Dedifferentiated amniotic fluid mesenchymal stem cell (primary cell): Measurements from ENCODE around the gene TMEM178B.
"Not testable (repeated sequence)": the region's sequence is repeated elsewhere in the genome, so short reads cannot be mapped to it uniquely, and the experiment has no call there.

Experiments
- DNase-seq: peaks from one replicate; pipeline ENCODE4 v3.0.0-alpha.2; 2016; ENCODE audit errors: extremely low spot score

TMEM178B gene

DNA sequence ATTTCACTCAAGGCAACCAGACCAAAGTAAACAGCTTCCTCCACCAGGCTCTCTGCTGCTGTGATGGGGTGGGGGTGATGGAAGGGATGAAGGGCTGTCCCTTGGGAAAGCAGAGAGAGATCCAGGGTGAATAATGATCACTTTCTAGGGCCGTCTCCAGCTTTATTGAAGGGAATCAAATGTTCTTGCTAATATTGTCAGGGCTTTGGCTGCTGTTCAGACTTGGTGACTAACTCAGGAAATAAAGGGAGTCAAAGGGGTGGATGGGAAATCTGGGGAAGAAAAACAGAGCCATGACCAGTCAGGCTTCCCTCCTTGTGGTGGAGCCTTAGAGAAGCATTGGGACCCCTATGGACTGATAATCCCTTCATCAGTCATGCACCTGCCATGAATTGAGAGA lies 281.2 kb downstream of the TMEM178B start:
- no peak for DNase-seq

DNA sequence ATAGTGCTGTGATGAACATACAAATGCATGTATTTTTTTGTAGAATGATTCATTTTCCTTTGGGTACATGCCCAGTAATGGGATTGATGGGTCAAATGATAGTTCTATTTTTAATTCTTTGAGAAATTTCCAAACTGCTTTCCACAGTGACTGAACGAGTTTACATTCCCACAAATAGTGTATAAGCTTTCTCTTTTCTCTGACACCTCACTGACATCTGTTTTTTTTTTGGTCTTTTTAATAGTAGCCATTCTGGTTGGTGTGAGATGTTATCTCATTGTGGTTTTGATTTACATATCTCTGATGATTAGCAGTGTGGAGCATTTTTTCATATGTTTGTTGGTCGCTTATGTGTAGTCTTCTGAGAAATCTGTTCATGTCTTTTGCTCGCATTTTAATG lies 282.3 kb downstream of the TMEM178B start:
- no peak for DNase-seq

DNA sequence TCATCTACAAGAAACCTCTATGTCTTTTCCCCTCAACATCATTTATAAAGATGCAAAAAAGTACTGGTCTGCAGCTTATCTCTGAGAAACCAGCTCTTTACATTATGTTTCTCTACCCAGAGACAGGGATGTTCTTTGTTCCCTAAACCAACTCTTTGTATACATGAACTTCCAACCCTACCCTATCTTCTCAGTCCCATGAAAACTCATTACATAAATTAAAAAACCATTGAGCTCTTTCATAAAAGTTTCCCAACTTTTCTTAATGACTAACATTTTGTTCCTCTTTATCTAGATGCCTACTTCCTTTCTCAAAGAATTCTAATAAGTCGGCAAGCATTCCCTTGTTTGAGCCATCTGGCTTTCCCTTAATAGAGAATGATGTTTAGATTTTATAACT lies 284.5 kb downstream of the TMEM178B start:
- DNase-seq: no peak

DNA sequence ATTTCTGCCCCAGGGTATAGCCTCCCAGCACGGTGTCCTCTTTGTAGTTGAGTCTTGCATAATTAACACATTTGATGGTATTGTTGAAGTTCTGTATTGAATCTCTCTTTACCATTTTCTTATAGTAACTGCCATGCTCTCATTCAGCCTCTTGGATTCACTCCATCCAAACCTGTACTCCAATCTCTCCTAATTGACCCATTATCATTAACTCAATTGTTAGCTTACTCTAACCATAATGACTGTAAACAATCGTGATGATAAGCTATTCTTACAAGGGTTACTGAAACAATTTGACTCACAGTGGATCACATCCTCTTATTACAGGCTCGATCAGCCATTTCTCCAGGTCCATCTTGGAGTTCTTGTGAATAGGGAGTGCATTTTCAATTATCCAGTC lies 285.4 kb downstream of the TMEM178B start:
- no peak for DNase-seq

DNA sequence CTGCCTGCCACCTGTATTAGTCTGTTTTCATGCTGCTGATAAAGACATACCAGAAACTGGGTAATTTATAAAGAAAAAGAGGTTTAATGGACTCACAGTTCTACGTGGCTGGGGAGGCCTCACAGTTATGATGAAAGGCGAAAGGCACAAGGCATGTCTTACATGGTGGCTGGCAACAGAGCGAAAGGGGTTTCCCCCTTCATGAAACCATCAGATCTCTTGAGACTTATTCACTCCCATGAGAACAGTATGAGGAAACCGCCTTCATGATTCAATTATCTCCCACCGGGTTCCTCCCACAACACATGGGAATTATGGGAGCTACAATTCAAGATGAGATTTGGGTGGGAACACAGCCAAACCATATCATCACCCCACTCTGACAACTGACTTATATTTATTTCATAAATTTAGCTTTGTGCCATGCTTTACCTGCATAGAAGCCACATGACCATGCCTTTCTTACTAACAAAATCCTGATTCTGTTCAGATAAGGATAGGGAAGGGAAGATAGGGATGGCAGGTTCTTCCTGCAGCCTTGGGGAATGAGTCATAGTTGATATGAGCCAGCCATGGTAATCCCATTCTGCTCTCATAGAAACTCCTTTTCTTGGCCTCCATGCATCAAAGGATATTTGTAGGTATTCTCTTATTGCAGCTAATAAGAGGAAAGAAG lies 286.0 kb downstream of the TMEM178B start:
- no peak for DNase-seq

DNA sequence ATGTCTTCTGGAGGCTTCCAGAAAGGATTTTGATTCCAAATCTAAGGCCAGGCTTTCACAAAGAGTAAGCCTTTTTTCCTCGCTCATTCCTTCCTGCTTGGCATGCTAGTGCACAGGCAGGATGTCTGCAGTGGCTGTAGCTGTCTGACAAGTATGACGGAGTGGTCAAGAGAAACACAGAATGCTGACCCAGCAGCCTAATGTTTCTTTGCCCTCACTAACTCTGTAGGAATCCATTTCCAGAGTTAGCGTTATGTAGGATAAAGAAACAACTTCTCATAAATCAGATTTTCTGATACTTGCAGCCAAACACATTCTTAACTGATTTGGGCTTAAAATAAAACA lies 286.5 kb downstream of the TMEM178B start:
- DNase-seq: no peak

DNA sequence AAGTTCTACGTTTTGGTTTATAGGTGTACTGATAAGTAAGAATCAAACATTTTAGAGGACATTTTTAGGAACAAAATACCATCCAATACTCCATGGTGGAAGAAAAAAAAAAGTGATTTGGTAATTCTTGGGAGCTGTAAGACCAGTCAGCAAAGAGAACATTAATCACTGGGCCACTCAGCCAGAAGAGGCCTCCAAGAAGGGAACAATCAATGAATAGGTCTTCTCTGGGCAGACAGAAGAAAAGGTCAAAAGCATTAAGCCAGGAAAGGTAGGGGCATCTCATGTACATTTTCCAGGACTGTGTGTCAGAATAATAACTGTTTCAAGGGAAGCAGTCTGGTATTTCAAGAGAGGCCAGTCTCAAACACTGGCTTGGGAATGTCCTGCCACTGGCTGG lies 286.9 kb downstream of the TMEM178B start:
- no peak for DNase-seq

DNA sequence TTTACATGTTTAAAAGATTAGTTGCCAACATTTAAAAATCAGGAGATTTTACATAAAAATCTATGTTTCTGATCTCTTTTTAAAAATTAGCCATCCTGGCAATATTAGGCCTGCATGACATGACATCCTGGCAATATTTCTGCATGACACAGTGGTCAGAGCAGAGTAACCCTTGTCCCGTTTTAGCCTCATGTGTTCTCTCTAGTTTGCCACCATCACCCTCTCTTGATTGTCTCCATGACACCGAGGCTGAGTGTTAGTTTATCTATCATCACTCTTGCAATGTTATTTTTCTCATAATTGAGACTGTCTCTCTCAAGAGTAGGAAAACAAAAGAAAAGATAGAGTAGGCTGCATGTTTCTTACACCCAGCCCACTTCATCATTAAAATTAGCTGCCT lies 287.6 kb downstream of the TMEM178B start:
- DNase-seq: no peak

DNA sequence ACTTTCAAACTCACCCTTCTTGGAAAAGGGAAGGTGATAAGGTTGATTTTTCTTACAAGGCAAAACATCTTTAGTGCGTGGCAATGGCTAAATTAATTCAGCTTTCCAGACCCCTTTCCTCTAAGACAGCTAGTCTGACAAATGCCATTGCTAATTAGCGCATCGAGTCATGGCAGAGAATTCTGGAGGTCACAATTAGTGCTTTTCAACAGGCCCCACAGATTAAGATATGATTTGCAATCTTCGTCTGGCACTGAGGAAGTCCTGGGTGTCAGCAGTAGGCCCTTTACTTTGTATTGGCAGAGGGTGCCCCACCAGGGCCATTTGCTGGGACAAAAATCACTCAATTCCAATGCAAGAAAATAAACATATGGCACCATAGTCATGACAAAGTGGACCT lies 288.1 kb downstream of the TMEM178B start:
- DNase-seq: no peak

DNA sequence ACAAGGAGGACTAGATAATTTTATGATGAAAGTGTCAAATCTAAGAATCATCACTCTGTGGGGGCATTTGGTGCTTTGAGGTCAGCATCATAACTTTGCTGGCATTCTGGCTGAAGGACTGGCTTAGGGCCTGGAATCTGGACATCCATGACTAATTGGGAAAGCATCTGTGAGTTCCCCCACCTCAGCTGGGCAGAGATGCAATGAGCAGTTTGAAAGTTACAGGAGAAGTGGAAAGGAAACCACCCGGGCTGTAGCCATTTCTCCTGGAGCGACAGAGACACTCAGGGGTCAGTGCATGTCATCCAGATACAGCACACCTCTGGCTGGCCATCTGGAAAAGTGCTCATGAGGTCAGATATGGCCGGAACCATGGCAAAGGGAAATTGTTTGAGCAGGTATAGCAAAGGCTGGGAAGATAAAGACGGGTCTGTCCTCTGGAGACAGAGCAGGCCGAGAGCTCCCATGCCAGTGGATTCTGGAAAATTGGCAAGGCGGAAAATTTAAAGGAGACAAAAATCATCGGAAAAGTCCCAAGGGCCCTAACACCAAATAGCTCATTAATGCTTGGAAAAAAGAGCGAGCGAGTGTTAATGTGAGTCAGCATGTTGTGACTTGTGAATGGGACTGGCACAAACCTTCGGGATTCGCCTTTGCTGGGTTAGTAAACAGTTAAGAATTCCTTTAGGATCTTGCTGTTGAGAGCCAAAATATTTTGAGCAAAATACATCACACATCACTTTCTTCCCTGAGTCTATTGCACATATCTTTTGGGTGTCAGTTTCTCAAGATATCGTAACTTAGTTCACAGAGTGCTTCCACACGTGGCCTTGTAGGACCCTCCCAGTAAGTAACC lies 288.9 kb downstream of the TMEM178B start:
- peak; percentile 42 for DNase-seq

DNA sequence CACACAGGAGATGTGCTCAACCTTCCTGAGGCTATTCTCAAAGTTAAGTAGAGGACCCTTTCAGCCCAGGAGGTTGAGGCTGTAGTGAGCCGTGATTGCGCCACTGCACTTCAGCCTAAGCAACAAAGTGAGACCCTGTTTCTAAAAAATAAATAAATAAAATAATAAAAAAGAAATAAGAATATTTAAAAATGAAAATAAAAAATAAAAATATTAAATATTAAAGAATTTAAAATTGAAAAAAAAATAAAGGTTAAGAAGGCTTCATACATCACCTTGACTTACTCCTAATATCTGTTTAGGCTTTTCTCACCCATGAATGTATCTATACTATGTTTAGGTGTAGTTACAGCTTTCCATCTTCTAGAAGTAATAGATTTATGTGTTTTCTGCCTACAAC lies 289.9 kb downstream of the TMEM178B start:
- DNase-seq: no peak

DNA sequence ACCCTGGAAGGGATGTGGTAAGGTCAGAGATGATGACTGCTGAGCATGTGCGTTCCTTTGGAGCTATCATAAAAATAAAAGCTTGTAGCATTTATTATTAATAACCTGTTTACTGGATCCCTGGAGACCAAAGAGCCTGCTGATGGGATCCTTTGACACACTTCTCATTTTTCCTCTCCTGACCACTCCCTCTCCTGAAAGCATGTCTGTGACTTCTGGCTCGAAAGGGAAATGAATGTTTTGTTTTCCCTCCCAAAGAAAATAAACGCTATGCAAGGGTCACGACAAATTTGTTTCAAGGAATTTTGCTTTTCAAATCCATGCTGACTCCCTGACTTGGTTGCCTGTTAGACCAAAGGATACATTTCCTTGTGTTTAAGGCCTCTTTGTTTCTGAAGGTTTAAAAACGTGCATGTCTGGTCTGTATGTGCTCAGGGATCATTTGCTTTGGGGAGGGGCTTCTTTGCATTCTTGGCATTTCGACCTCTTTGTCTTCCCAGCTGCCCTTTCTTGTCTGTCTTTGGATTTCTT lies 292.3 kb downstream of the TMEM178B start:
- no peak for DNase-seq

DNA sequence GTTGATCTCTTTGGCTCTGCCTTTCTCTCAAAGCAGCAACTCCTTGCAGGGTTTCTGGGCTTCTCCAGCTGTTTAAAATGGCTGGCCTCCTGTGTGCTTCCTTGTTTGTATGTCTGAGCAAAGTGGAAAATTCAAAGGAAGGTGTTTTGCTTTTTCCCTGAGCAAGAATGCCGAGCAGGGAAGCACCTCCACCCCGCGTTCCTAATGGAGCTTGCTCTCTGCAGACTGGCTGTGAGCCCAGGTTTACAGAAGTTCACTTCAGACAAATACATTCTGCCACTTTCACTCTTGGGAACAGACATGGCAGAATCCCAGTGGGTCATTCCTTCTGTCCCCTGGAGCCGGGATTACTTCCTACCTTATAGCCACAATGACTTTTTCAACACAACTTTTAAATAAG lies 295.6 kb downstream of the TMEM178B start:
- DNase-seq: no peak

DNA sequence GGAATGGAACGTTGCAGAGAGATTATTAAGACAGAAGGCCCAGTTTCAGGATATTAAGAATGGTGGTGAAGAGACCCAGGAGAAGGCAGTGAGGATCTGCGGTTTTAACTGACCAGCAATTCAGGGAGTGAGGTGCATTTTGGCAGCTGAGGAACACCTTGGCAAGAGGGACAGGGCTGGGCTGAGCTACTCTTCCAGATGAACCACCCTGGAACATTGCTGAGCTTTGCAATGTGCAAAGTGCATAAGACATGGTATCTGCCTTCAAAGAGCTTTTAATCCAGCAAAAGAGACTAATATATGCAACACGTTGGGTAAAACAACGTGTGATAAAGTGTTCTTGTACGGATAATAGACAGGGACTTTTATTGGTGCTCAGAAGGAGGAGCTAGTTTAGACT lies 296.3 kb downstream of the TMEM178B start:
- no peak for DNase-seq

DNA sequence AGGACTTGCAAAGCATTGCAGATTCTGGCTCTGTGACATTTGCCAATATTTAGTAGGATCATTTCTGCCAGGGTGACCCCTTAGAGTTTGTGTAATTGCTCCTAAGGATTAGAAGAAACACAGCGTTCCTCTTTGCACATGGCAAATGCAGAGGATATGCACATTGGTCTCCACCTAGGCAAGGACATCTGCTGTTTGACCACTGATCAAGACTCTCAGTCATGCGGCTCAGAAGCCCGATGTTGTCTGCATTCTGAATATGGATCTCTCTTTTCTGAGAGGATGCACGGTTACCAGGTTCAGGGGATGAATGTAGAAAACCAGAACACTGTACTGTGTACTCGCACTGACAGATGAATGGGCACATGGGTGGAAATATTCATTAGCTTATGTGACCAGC lies 296.8 kb downstream of the TMEM178B start:
- DNase-seq: no peak

DNA sequence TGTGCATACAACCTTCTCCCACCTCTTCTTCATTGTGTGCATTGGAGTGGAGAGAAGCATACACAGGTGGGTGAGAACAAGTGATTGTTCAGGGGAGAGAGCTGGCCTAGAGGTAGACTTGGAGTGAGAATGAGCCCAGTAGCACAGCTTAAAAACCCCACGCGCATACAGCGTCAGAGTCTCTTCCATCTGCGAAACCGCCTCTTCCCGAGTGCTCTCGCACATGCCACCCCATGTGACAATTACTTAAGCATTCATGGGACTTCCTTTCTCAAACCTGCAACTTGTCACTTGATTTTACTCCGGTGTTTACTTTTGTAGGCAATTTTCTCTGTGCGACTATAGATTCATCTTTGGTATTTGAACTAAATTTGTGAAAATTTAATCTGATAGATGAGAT lies 300.6 kb downstream of the TMEM178B start:
- no peak for DNase-seq

DNA sequence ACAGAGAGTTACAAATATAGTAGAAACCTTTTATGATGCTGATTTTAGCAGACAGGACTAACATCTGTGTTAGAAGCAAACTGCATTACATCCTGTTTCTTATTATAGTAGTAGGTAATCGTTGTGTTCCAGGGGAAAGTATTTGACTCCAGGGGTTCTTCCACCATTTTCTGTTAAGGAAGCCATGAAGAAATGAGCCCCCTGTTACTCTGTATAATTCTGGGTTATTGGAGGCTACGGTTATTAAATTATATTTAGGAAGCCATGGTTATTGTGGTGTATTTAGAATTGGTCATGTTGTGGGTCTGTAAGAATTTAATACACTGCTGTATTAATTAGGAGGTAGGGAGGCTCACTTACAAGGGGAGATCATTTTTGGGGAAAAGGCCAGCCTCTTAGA lies 301.6 kb downstream of the TMEM178B start:
- no peak for DNase-seq

DNA sequence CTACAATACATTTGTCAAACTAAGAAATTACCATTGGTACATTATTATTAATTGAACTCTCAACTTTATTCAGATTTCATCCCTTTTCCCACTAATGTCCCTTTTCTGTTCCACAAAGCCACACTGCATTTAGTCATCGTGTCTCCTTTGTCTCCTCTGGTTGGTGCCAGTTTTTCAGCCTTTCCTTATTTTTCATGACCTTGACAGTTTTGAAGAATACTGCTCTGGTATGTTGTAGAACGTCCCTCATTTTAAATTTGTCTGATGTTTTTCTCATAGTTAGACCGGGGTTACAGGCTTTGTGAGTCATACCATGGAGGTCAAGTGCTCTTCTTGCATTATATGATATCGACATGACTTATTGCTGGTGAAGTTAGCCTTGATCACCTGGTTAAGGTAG lies 304.0 kb downstream of the TMEM178B start:
- DNase-seq: no peak

DNA sequence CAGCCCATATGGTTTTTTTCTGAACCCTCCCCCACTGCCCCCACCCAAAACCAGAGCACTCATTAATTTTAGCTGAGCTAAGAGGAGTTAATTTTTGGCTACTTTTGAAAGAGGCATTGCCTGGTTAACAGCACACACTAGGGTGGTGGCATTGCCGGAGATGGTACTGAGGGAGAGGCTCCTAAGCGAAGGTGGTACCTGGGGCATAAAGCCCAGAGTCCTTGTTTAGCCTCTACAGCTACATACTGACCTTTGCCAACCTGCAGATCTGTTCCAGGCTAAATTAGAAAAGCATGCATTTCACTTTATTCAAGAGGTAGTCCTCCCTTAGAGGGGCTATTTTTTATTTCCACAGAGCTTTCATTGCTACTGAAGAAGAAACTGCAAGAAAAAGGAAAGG lies 304.5 kb downstream of the TMEM178B start:
- no peak for DNase-seq

DNA sequence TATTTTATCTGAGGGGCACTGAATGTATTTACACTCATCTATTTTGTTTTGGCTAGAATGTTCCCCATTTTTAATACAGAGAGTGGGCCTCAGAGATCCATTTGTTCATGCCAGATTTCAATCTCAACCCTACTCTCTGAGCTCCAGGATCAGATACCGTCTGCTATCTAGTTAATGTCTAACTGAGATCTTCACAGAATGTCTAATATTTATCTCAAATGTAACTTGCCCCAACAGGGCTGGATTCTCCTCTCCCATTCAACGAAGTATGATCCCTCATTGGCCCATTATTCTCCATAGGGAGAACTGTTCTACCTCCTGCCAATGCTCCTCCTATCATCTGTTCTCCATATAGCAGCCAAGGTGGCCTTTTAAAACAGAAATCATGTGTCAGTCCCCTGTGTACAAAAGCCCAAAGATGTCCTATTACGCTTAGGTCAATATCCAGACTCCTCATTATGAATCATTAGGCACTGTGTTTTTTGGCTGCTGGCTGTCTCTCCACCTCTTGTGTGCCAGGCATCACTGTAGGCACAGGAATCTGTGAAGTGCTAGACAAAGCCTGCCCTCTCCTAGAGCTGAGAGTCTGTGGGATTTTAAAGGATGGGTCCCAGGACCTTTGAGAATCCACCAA lies 308.0 kb downstream of the TMEM178B start:
- DNase-seq: no peak

DNA sequence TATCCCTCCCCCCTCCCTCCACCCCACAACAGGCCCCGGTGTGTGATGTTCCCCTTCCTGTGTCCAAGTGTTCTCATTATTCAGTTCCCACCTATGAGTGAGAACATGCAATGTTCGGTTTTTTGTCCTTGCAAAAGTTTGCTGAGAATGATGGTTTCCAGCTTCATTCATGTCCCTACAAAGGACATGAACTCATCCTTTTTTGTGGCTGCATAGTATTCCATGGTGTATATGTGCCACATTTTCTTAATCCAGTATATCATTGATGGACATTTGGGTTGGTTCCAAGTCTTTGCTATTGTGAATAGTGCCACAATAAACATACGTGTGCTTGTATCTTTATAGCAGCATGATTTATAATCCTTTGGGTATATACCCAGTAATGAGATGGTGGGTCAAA lies 309.5 kb downstream of the TMEM178B start:
- DNase-seq: not testable (repeated sequence)

DNA sequence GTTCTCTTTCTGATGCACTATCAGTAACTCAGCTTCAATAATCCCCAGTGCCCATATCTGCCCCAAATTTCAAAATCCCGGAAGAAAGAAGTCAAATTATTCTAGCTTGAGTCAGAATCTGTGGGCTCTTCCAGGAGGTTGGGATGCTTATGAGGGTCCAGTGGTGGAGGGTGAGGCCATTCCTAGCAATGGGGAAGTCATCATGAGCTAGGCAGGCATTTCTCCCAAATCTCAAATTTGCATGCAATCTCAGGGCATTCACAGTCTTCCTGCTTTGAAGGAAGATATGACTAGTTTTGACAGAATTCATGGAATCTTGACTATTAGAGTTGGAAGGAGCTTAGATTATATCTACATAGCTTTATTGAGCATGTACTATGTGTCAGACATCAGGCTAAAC lies 313.0 kb downstream of the TMEM178B start:
- no peak for DNase-seq
